AG04449 (cell line): ENCODE measurements around the gene HOXC5.

Source experiments
- CTCF ChIA-PET: fragments of 350-600 bp; formaldehyde crosslinking; extraction: SDS; loops from one replicate; lab custom pipeline; 2021; ENCODE audit warnings: antibody characterized with exemption; lab: Yijun Ruan, JAX
- POLR2A ChIA-PET: fragments of 400-600, 350-600 bp; formaldehyde crosslinking; extraction: SDS; loops from one replicate; lab custom pipeline; 2020; ENCODE audit warnings: antibody characterized with exemption, inconsistent platforms; lab: Yijun Ruan, JAX
- DNase-seq: peaks from one replicate; pipeline ENCODE4 v3.0.0-alpha.2; 2010; ENCODE audit warnings: low read depth, low spot score
- H3K4me3 ChIP-seq: 2 replicates; pipeline ENCODE4 v1.5.1; 2011; ENCODE audit warnings: low read depth, mild to moderate bottlenecking, control low read depth, low read length
- CTCF ChIP-seq: IDR thresholded peaks from one replicate; pipeline ENCODE4 v1.5.1; 2011; ENCODE audit warnings: mild to moderate bottlenecking, moderate library complexity, low read length, control low read depth, inconsistent platforms; ENCODE audit not compliant: insufficient read depth; ENCODE audit errors: missing control alignments

HOXC5 gene

GRCh38 chr12:54025499-54026405 is 7.1 kb upstream of the HOXC5 start:
- no peak for DNase-seq
- POLR2A ChIA-PET: interaction anchor here (0.9 to 3.9 kb wide), 5 partner anchors 9 to 41 kb away, joined by 3 to 28 read pairs (median 14); partner anchors contain the start of genes HOXC10 and HOXC8
- peak; percentile 19 for TF ChIP-seq CTCF
- CTCF ChIA-PET: interaction anchor here (3.4 to 23.4 kb wide), 5 partner anchors 18 to 189 kb away, joined by 10 to 908 read pairs (median 44); partner anchors contain the start of genes HOXC10, HOXC8, HOXC9 and SMUG1
- H3K4me3 ChIP-seq: peak overlapping the region; percentile 42

GRCh38 chr12:54026640-54027441 is 6.0 kb upstream of the HOXC5 start:
- no peak for TF ChIP-seq CTCF
- ChIA-PET CTCF (interaction anchor here (0.9 to 23.4 kb wide), 9 partner anchors 10 to 342 kb away, joined by 3 to 908 read pairs (median 4); partner anchors contain the start of genes HOXC8, HOXC9 and SMUG1), POLR2A (interaction anchor here (0.5 to 3.9 kb wide), 5 partner anchors 10 to 36 kb away, joined by 3 to 28 read pairs (median 6); partner anchors contain the start of gene HOXC8)
- DNase-seq: no peak
- H3K4me3 ChIP-seq: peak overlapping the region; percentile 39

- no peak for DNase-seq
- TF ChIP-seq CTCF: no peak
- CTCF ChIA-PET: interaction anchor here (0.9 to 23.4 kb wide), 8 partner anchors 9 to 297 kb away, joined by 3 to 908 read pairs (median 4); partner anchors contain the start of genes HOXC8, HOXC9 and SMUG1
- POLR2A ChIA-PET: interaction anchor here (1.4 to 3.9 kb wide), 5 partner anchors 10 to 36 kb away, joined by 6 to 28 read pairs (median 8); partner anchors contain the start of genes HOXC8 and HOXC9
- H3K4me3 ChIP-seq: peak overlapping the region; percentile 39
These were observed 5.4 kb upstream of the HOXC5 start for GRCh38 chr12:54027442-54027786.

DNA sequence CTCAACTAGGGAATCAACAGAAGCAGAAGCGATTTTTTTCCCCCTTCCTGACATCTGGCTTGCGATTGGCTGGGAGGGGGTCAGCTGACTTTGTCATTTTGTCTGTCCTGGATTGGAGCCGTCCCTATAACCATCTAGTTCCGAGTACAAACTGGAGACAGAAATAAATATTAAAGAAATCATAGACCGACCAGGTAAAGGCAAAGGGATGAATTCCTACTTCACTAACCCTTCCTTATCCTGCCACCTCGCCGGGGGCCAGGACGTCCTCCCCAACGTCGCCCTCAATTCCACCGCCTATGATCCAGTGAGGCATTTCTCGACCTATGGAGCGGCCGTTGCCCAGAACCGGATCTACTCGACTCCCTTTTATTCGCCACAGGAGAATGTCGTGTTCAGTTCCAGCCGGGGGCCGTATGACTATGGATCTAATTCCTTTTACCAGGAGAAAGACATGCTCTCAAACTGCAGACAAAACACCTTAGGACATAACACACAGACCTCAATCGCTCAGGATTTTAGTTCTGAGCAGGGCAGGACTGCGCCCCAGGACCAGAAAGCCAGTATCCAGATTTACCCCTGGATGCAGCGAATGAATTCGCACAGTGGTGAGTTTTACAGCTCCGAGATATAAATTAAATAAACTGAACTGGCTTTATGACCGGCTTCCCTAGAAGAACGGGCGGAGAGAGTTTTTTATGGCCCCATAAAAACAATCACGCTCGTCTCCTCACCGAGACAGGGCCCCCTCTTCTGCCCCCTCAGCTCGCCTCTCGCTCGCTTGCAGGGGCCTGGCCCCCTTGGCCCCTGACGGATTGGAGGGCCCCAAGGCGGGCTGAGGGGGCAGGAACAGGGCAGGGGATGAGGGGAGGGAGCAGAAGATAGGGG is 4.3 kb upstream of the HOXC5 start, which contains the start of gene HOXC6:
TSS of gene HOXC6 (plus strand) at position 127 of the 888 bp plus-strand sequence. CDS start at position 209, 82 bp downstream.
- POLR2A ChIA-PET: interaction anchor here (1.1 to 3.9 kb wide), 6 partner anchors 11 to 37 kb away, joined by 3 to 28 read pairs (median 7); partner anchors contain the start of genes HOXC8 and HOXC9
- DNase-seq: no peak
- H3K4me3 ChIP-seq: peak within 1 kb of the TSS; percentile 60
- no peak for TF ChIP-seq CTCF
- CTCF ChIA-PET: interaction anchor here (1.7 to 23.4 kb wide), 3 partner anchors 8 to 169 kb away, joined by 5 to 908 read pairs (median 385); partner anchors contain the start of genes HOXC8, HOXC9 and SMUG1
